ENCODE data around the gene THADA.

GRCh38 chr2:43248621-43249020 lies 347.2 kb downstream of the THADA start:
- TF ChIP-seq ELF4 (IDR thresholded peaks at IDR 0.05) (no peak), BHLHE40 (IDR thresholded peaks at IDR 0.05; ENCODE audit: borderline replicate concordance) (no peak), ARNT (IDR thresholded peaks at IDR 0.05) (no peak), NFRKB (IDR thresholded peaks at IDR 0.05) (no peak), FOXA1 (IDR thresholded peaks at IDR 0.05) (no peak), SP1 (IDR thresholded peaks at IDR 0.05) (no peak), LEF1 (IDR thresholded peaks at IDR 0.05; ENCODE audit: borderline replicate concordance) (no peak), SUZ12 (IDR thresholded peaks at IDR 0.05) (no peak), CTBP1 (IDR thresholded peaks at IDR 0.05; ENCODE audit: borderline replicate concordance) (no peak), FOXK2 (IDR thresholded peaks at IDR 0.05) (no peak), ZNF384 (IDR thresholded peaks at IDR 0.05) (no peak), PKNOX1 (IDR thresholded peaks at IDR 0.05) (no peak)
